HT-29 (cell line): ENCODE results near the gene GIPR. TPM values are rescaled to one million over a fixed set of nuclear protein-coding genes. Genes with fewer than 3 reads are reported as not detected.

Experiments used
- DNase-seq: peaks from one replicate; pipeline ENCODE4 v3.0.0-alpha.2; 2015; ENCODE audit warnings: low spot score
- small RNA-seq: library from RNA; depleted of rRNA; stranded (forward); fragments of <200 nt; gene quantifications from one replicate; pipeline ENCODE3, GENCODE V24; 2014
- total RNA-seq: library from RNA; depleted of rRNA; stranded (reverse); fragments of >200 nt; shearing (Covaris generic); gene quantifications from 2 replicates; pipeline ENCODE4 v1.2.3, GENCODE V29; 2014; rRNA removed

GIPR gene
- total RNA-seq, 1 experiment from 2014 or later, result 5.1 TPM

DNA sequence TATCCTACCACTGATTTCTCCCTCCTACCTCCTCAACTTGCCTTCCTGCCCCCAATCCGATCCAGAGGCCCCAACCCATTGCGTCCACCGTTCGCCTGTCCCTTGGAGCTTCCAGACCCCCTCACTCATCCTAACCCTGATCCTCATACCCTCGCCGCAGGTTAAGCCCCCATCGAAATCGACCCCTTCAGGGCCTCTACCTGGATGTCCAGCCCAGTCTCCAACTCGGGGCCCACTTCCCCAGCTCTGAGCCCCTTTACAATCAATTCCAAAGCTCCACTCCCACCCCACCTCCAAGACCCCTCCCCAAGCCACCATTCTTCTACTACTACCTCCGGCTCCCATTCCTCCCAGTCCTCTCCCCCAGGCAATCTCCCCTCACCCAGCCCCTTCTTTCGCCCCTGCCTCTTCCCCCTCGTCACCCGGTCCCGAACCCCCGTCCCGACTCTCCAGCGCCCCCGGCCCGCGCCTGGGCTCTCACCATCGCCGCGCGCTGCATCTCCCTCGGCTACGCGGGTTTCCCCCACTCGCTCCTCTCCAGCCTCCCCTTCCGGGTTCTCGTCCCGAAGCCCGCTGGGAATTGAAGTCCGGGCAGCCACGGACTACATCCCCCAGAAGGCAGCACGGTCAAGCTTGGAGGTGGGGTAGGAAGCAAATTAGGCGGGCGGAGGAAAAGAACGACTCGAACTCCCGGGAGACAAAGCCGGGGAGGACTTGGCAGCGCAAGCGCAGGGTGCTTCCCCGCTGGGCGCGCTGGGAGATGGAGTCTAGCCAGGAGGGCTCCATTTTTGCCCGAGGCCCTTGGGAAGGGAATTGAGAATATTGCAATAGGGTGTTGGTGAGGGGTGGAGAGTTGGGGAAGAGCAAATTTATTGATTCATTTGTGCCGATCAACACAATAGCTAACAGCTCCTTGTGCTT, 62.6 kb downstream of the GIPR start, which contains the start of gene FBXO46:
FBXO46 (minus strand) TSS at position 529 of the 921 bp plus-strand sequence. CDS start 17,401 bp downstream, outside the sequence.
- peak; percentile 99 for DNase-seq

Small RNA genes within 50 kb of the gene (small RNA-seq; reads per million reads assigned to genes)
- gene MIR642A, result not detected
- gene RN7SL836P, result not detected

Other genes with a start within 250 kb of the GIPR start
- 154 and 159 TPM in 2 replicates for gene ERCC1, start 244.3 kb upstream of the GIPR start, total RNA-seq
- 218 and 253 TPM in 2 replicates for gene FOSB, start 200.2 kb upstream of the GIPR start, total RNA-seq
- gene RTN2, start 171.2 kb upstream of the GIPR start, total RNA-seq, result 11.4 and 15.4 TPM in 2 replicates
- 9.8 and 15.3 TPM in 2 replicates for gene PPM1N, start 169.8 kb upstream of the GIPR start, total RNA-seq
- 443 and 506 TPM in 2 replicates for gene VASP, start 160.7 kb upstream of the GIPR start, total RNA-seq
- gene OPA3, start 83.4 kb upstream of the GIPR start, total RNA-seq, result 20.5 and 23.0 TPM in 2 replicates
- not detected in 2 replicates for gene GPR4, start 66.0 kb upstream of the GIPR start, total RNA-seq
- 38.2 and 39.5 TPM in 2 replicates for gene EML2, start 28.8 kb upstream of the GIPR start, total RNA-seq
- 802 and 867 TPM in 2 replicates for gene SNRPD2, start 23.7 kb downstream of the GIPR start, total RNA-seq
- gene QPCTL, start 24.4 kb downstream of the GIPR start, total RNA-seq, result 34.7 and 36.4 TPM in 2 replicates
- 44.4 and 57.6 TPM in 2 replicates for gene FBXO46, start 62.7 kb downstream of the GIPR start, total RNA-seq
- not detected in 2 replicates for gene MEIOSIN, start 65.2 kb downstream of the GIPR start, total RNA-seq
- gene SIX5, start 101.0 kb downstream of the GIPR start, total RNA-seq, result 26.8 and 28.6 TPM in 2 replicates
- gene DMPK, start 114.3 kb downstream of the GIPR start, total RNA-seq, result 31.1 and 45.7 TPM in 2 replicates
- gene DMWD, start 124.6 kb downstream of the GIPR start, total RNA-seq, result 102 and 108 TPM in 2 replicates
- gene RSPH6A, start 147.1 kb downstream of the GIPR start, total RNA-seq, result not detected in 2 replicates
- gene SYMPK, start 194.9 kb downstream of the GIPR start, total RNA-seq, result 114 and 117 TPM in 2 replicates
- gene FOXA3, start 196.1 kb downstream of the GIPR start, total RNA-seq, result 6.1 and 10.7 TPM in 2 replicates
- 119 and 125 TPM in 2 replicates for gene IRF2BP1, start 217.9 kb downstream of the GIPR start, total RNA-seq
- 8.5 and 10.2 TPM in 2 replicates for gene MYPOP, start 234.4 kb downstream of the GIPR start, total RNA-seq
- not detected in 2 replicates for gene NANOS2, start 246.6 kb downstream of the GIPR start, total RNA-seq